Cardiac fibroblast (primary cell): Measurements from ENCODE around the gene SRPK1.

Experiments
- DNase-seq, 2 donors: peaks; one replicate each; pipeline versions ENCODE4 v3.0.0 to v3.0.0-alpha.2; 2010; ENCODE audit warnings: low read depth in 2 of 2
- H3K4me3 ChIP-seq, 2 donors: replicated peaks in 1 of 2; 1 replicate in 1 of 2; 2 replicates in 1 of 2; pipeline ENCODE4 v1.5.1; 2011; ENCODE audit warnings: low read depth in 2 of 2, low read length in 2 of 2, mild to moderate bottlenecking in 2 of 2, moderate library complexity in 1 of 2
- CTCF ChIP-seq: IDR thresholded peaks from one replicate; pipeline ENCODE4 v1.5.1; 2011; ENCODE audit warnings: low read depth, mild to moderate bottlenecking, low read length, inconsistent platforms

Gene SRPK1

GRCh38 chr6:35960187-35960586 lies 39.3 kb upstream of the SRPK1 start:
- peak; percentile 12 to 33 for DNase-seq
- TF ChIP-seq CTCF = no peak
- H3K4me3 ChIP-seq = no peak overlapping the region

GRCh38 chr6:35955970-35956369 lies 35.1 kb upstream of the SRPK1 start:
- TF ChIP-seq CTCF = peak; percentile 29
- DNase-seq = no peak
- H3K4me3 ChIP-seq = no peak overlapping the region

DNA sequence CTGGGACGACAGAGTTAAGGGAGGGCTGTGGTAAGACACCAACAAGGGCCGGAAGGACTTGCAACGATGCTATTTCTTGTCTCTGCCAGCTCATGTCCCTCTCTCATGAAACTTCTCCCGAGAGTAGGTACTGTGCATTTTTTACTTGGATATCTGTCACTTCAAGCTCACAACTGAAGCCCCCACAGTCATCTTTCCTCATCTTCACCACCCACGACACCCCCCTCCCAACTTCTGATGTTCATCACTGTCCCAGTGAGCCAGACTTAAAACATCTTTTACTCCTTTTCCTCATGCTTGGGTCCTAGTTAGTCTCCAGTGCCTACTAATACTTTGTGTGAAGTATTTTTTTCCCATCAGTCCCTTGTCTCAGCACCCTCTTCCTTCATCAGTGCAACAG lies 34.6 kb upstream of the SRPK1 start:
- DNase-seq = no peak
- no peak for TF ChIP-seq CTCF
- no peak overlapping the region for H3K4me3 ChIP-seq

- TF ChIP-seq CTCF = no peak
- no peak overlapping the region for H3K4me3 ChIP-seq
- peak in 1 of 2 donors; percentile 80 for DNase-seq
These were observed 34.2 kb upstream of the SRPK1 start for GRCh38 chr6:35955071-35955470.

GRCh38 chr6:35954333-35954732 lies 33.4 kb upstream of the SRPK1 start:
- TF ChIP-seq CTCF = no peak
- DNase-seq = no peak
- H3K4me3 ChIP-seq = no peak overlapping the region

DNA sequence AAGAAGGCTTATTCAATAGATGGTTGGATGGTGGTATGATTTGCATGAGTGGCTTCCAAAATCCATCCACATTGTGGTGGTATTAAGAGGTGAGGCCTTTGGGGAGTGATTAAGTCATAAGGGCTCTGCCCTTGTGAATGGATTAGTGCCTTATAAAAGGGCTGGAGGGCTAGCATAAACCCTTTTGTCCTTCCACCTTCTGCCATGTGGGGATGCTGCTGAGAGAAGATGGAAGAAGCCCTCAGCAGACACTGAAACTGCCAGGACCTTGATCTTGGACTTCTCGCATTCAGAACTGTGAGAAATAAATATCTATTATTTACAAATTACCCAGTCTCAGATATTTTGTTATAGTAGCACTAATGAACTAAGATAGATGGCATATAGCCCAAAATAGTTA lies 27.8 kb upstream of the SRPK1 start:
- H3K4me3 ChIP-seq = no peak overlapping the region
- peak; percentile 42 to 49 for DNase-seq
- peak; percentile 44 for TF ChIP-seq CTCF

DNA sequence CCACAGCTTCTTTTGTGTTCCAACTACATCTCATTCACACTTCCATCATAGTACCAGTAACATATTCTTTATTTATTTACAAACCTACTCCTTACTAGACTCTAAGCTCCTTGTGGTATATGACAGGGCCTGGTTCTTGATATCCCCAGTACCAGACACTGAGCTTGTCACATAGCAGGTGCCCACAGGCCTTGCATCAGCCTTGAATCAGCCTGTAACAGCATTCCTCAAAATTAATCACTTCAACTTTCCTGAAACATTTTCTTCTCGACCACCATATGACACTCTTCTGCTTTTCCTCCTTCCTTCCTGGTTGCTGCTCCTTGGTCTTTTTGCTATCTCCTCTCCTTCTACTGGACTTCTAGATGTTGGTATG lies 24.7 kb upstream of the SRPK1 start:
- DNase-seq = peak in 1 of 2 donors; percentile 17
- no peak for TF ChIP-seq CTCF
- H3K4me3 ChIP-seq = no peak overlapping the region
